CD4-positive, alpha-beta memory T cell (primary cell): ENCODE results near the gene GRIN2C. TPM values are rescaled to one million over a fixed set of nuclear protein-coding genes. Genes with fewer than 3 reads are reported as not detected.

Source experiments
- CTCF ChIA-PET: fragments of 350-600 bp; sonication (Branson Sonifier 250); formaldehyde crosslinking; loops from one replicate; lab custom pipeline; 2021; ENCODE audit warnings: inconsistent platforms; ENCODE audit not compliant: partially characterized antibody; lab: Charles Lee
- POLR2A ChIA-PET: fragments of 350-600 bp; sonication (Branson Sonifier 250); formaldehyde crosslinking; loops from one replicate; lab custom pipeline; 2021; ENCODE audit not compliant: partially characterized antibody; lab: Charles Lee
- DNase-seq, 5 donors: peaks; one replicate each; pipeline versions ENCODE4 v3.0.0 to v3.0.0-alpha.2; 2020 to 2022; ENCODE audit warnings: mixed read lengths in 1 of 5
- H3K27ac ChIP-seq: one replicate; pipeline ENCODE4 v1.7.0; 2013; ENCODE audit warnings: low read depth, low read length
- H3K27me3 ChIP-seq: 2 replicates; pipeline ENCODE4 v1.7.0; 2013; ENCODE audit warnings: mild to moderate bottlenecking, low read length, moderate library complexity; ENCODE audit not compliant: insufficient read depth
- H3K36me3 ChIP-seq: 2 replicates; pipeline ENCODE4 v1.7.0; 2013; ENCODE audit warnings: mild to moderate bottlenecking, low read length, moderate library complexity; ENCODE audit not compliant: insufficient read depth
- H3K4me1 ChIP-seq: 2 replicates; pipeline ENCODE4 v1.7.0; 2013; ENCODE audit warnings: mild to moderate bottlenecking, low read length, moderate library complexity; ENCODE audit not compliant: insufficient read depth
- H3K4me3 ChIP-seq, 2 donors: one replicate each; pipeline ENCODE4 v1.7.0; 2013; ENCODE audit warnings: low read length in 2 of 2, mild to moderate bottlenecking in 1 of 2
- H3K9me3 ChIP-seq, 2 donors: one replicate each; pipeline ENCODE4 v1.7.0; 2013; ENCODE audit warnings: low read length in 2 of 2, control low read depth in 1 of 2; ENCODE audit not compliant: control insufficient read depth in 1 of 2
- H3K27ac Mint-ChIP-seq, 7 donors: one replicate each; pipeline ENCODE4 v1.8.0; 2020 to 2021; ENCODE audit warnings: mixed read lengths in 7 of 7, mild to moderate bottlenecking in 6 of 7, inconsistent platforms in 3 of 7, moderate library complexity in 3 of 7
- H3K27me3 Mint-ChIP-seq, 2 donors: one replicate each; pipeline ENCODE4 v1.8.0; 2020 to 2021; ENCODE audit warnings: mixed read lengths in 2 of 2
- H3K36me3 Mint-ChIP-seq, 2 donors: one replicate each; pipeline ENCODE4 v1.8.0; 2020 to 2021; ENCODE audit warnings: mixed read lengths in 2 of 2, inconsistent platforms in 1 of 2, mild to moderate bottlenecking in 1 of 2
- H3K4me1 Mint-ChIP-seq, 4 donors: one replicate each; pipeline ENCODE4 v1.8.0; 2020 to 2021; ENCODE audit warnings: mixed read lengths in 4 of 4, mild to moderate bottlenecking in 1 of 4
- H3K4me3 Mint-ChIP-seq, 8 donors: one replicate each; pipeline ENCODE4 v1.8.0; 2020 to 2021; ENCODE audit warnings: mixed read lengths in 8 of 8, mild to moderate bottlenecking in 7 of 8, moderate library complexity in 6 of 8, inconsistent platforms in 3 of 8
- H3K9me3 Mint-ChIP-seq, 8 donors: one replicate each; pipeline ENCODE4 v1.8.0; 2020 to 2021; ENCODE audit warnings: mixed read lengths in 8 of 8, mild to moderate bottlenecking in 5 of 8, inconsistent platforms in 3 of 8, moderate library complexity in 1 of 8
- intact Hi-C: fragments of 100-400 bp; cut with micrococcal nuclease; formaldehyde crosslinking; loops from one replicate; pipeline ENCODE4 v1.15.1; 2023
- polyA plus RNA-seq, 2 donors: library from polyadenylated mRNA; unstranded; fragments of 300-500 nt; fragmentation: Illumina TruSeq; gene quantifications; one replicate each; pipeline ENCODE4 v1.2.3, GENCODE V29; 2021
- total RNA-seq, 2 experiments: library from RNA; stranded (reverse); gene quantifications; one replicate each; pipeline ENCODE4 v1.2.3, GENCODE V29; 2021

GRIN2C gene
- total and polyA plus RNA-seq, 4 experiments from 2014 or later, result 0.09 TPM; not detected in 3

- Mint-ChIP-seq H3K4me3 (no peak overlapping the region), H3K36me3 (no peaks in the 10 kb centered on the region), H3K27me3 (peaks cover under 1 to 4% of the 10 kb centered on the region in 2 donors), H3K9me3 (peaks cover 0 to 2% (median 0%) of the 10 kb centered on the region in 8 donors), H3K4me1 (peaks cover 5 to 11% (median 6%) of the 10 kb centered on the region in 4 donors), H3K27ac (peak overlapping the region in 1 of 7 donors; percentile 29)
- H3K4me1 ChIP-seq, result peaks cover 6% of the 10 kb centered on the region
- no peaks in the 10 kb centered on the region for H3K27me3 ChIP-seq
- H3K36me3 ChIP-seq, result no peaks in the 10 kb centered on the region
- H3K27ac ChIP-seq, result no peak overlapping the region
- intact Hi-C loops, result no loop called here
- ChIA-PET CTCF (interaction anchor here (0.9 kb wide), 1 partner anchor 665 kb away, joined by 3 read pairs; no protein-coding TSS in a partner anchor), POLR2A (no interaction called here)
- H3K4me3 ChIP-seq, result no peak overlapping the region
- no peak for DNase-seq
- no peaks in the 10 kb centered on the region for H3K9me3 ChIP-seq
These were observed 18.2 kb upstream of the GRIN2C start for GRCh38 chr17:74877592-74878548.

- DNase-seq, result no peak
- H3K27ac ChIP-seq, result no peak overlapping the region
- Mint-ChIP-seq H3K27ac (no peak overlapping the region), H3K27me3 (no peaks in the 10 kb centered on the region), H3K4me3 (no peak overlapping the region), H3K36me3 (no peaks in the 10 kb centered on the region), H3K9me3 (peaks cover 0 to 2% (median 0%) of the 10 kb centered on the region in 8 donors), H3K4me1 (peaks cover 10 to 27% (median 17%) of the 10 kb centered on the region in 4 donors)
- no peak overlapping the region for H3K4me3 ChIP-seq
- ChIA-PET CTCF (interaction anchor here (1.3 to 1.5 kb wide), 3 partner anchors 10 to 126 kb away, joined by 3 to 9 read pairs (median 3); no protein-coding TSS in a partner anchor), POLR2A (no interaction called here)
- intact Hi-C loops, result no loop called here
- peaks cover 21% of the 10 kb centered on the region for H3K4me1 ChIP-seq
- no peaks in the 10 kb centered on the region for H3K36me3 ChIP-seq
- no peaks in the 10 kb centered on the region for H3K27me3 ChIP-seq
- H3K9me3 ChIP-seq, result no peaks in the 10 kb centered on the region
These were observed 16.4 kb upstream of the GRIN2C start for GRCh38 chr17:74875977-74876593.

GRCh38 chr17:74875155-74875976, 15.7 kb upstream of the GRIN2C start:
- peaks cover 22% of the 10 kb centered on the region for H3K4me1 ChIP-seq
- H3K27ac ChIP-seq, result no peak overlapping the region
- H3K4me3 ChIP-seq, result no peak overlapping the region
- Mint-ChIP-seq H3K27me3 (no peaks in the 10 kb centered on the region), H3K36me3 (no peaks in the 10 kb centered on the region), H3K4me3 (peak overlapping the region in 2 of 8 donors; percentile 8 to 25), H3K27ac (peak overlapping the region in 2 of 7 donors; percentile 23 to 90), H3K9me3 (peaks cover 0 to 2% (median 0%) of the 10 kb centered on the region in 8 donors), H3K4me1 (peaks cover 10 to 27% (median 17%) of the 10 kb centered on the region in 4 donors)
- H3K36me3 ChIP-seq, result no peaks in the 10 kb centered on the region
- ChIA-PET CTCF (interaction anchor here (1.3 to 1.5 kb wide), 3 partner anchors 10 to 126 kb away, joined by 3 to 9 read pairs (median 3); no protein-coding TSS in a partner anchor), POLR2A (interaction anchor here (3.5 kb wide), 1 partner anchor 137 kb away, joined by 20 read pairs; the partner anchor contains the start of gene RAB37)
- no peaks in the 10 kb centered on the region for H3K27me3 ChIP-seq
- no peak for DNase-seq
- intact Hi-C loops, result no loop called here
- no peaks in the 10 kb centered on the region for H3K9me3 ChIP-seq

- H3K36me3 Mint-ChIP-seq, result no peaks in the 10 kb centered on the region
- Histone ChIP-seq H3K27me3 (no peaks in the 10 kb centered on the region), H3K4me1 (peaks cover 22% of the 10 kb centered on the region), H3K4me3 (no peak overlapping the region), H3K9me3 (no peaks in the 10 kb centered on the region), H3K27ac (no peak overlapping the region), H3K36me3 (no peaks in the 10 kb centered on the region)
- H3K4me1 Mint-ChIP-seq, result peaks cover 10 to 27% (median 17%) of the 10 kb centered on the region in 4 donors
- CTCF ChIA-PET, result interaction anchor here (1.3 kb wide), 2 partner anchors 11 to 125 kb away, joined by 3 read pairs; no protein-coding TSS in a partner anchor
- POLR2A ChIA-PET, result interaction anchor here (3.5 kb wide), 1 partner anchor 136 kb away, joined by 20 read pairs; the partner anchor contains the start of gene RAB37
- no peak for DNase-seq
- intact Hi-C loops, result loop anchor here (5.0 kb wide), 1 partner anchor 158 kb away; no protein-coding TSS in a partner anchor
- H3K27me3 Mint-ChIP-seq, result no peaks in the 10 kb centered on the region
- H3K9me3 Mint-ChIP-seq, result peaks cover 0 to 2% (median 0%) of the 10 kb centered on the region in 8 donors
- H3K27ac Mint-ChIP-seq, result peak overlapping the region in 1 of 7 donors; percentile 90
- H3K4me3 Mint-ChIP-seq, result peak overlapping the region in 3 of 8 donors; percentile 8 to 95 (median 10)
These were observed 14.9 kb upstream of the GRIN2C start for GRCh38 chr17:74874615-74875037.

GRCh38 chr17:74873874-74874614, 14.4 kb upstream of the GRIN2C start:
- peak overlapping the region; percentile 79 to 84 for H3K4me3 ChIP-seq
- Mint-ChIP-seq H3K36me3 (no peaks in the 10 kb centered on the region), H3K27me3 (no peaks in the 10 kb centered on the region), H3K9me3 (peaks cover 0 to 2% (median 0%) of the 10 kb centered on the region in 8 donors), H3K4me3 (peak overlapping the region; percentile 87 to 98 (median 94)), H3K4me1 (peaks cover 10 to 27% (median 17%) of the 10 kb centered on the region in 4 donors), H3K27ac (peak overlapping the region; percentile 90 to 98 (median 98))
- no peaks in the 10 kb centered on the region for H3K36me3 ChIP-seq
- peaks cover 22% of the 10 kb centered on the region for H3K4me1 ChIP-seq
- intact Hi-C loops, result loop anchor here (1.0 to 5.0 kb wide), 4 partner anchors 22 to 415 kb away; partner anchors contain the start of genes NHERF1 and SLC25A19
- no peak for DNase-seq
- no peaks in the 10 kb centered on the region for H3K27me3 ChIP-seq
- CTCF ChIA-PET, result interaction anchor here (0.7 to 1.2 kb wide), 6 partner anchors 9 to 137 kb away, joined by 3 to 11 read pairs (median 4); partner anchors contain the start of gene RAB37
- POLR2A ChIA-PET, result interaction anchor here (1.2 to 3.5 kb wide), 10 partner anchors 10 to 397 kb away, joined by 5 to 20 read pairs (median 10); partner anchors contain the start of genes GGA3, MIF4GD, MRPL58 and MRPS7
- no peaks in the 10 kb centered on the region for H3K9me3 ChIP-seq
- peak overlapping the region; percentile 90 for H3K27ac ChIP-seq
